ENCODE results near the gene TTC34.

DNA sequence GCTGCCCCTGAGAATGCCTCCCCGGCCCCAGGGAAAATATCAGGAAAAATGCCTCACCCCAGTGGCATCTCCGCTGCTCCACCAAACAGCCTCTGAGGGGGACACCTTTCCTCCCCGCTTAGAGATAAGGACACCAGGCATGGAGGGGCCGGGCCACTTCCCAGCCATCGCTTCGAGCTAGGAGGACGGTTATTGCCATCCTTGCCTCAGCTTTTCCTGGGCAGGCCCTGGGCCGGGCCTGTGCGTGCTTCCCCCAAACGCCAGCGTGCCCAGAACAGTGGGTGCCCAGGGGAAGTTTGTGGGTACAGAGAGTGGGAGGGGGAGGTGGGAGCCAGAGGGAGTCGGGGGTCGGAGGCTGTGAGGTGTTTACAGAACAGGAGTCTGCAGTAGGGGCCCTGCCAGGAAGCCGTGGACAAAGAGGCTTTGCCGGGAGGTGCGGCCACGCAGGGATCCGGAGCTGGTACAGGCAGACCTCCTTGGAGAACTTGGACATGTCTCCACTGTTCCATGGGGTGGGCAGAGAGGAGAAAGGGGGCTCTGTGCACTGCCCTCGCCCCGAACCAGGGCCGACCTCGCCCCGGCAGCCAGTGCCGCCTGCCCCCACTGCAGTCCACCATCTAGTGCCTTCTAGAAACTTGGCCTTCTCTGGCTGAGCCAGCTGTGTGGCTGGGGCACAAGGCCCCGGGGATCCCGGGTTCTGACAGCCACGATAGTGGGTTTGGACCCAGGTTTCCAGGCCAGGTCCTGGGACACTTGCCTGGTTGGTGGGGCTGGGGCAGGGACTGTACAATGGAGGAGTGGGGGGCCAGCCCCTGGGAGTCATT lies 33.5 kb upstream of the TTC34 start:
- TF ChIP-seq EZH2phosphoT487 (conservative IDR thresholded peaks at IDR 0.05; ENCODE audit: low read length): no peak
- TF ChIP-seq, protein P1, sequence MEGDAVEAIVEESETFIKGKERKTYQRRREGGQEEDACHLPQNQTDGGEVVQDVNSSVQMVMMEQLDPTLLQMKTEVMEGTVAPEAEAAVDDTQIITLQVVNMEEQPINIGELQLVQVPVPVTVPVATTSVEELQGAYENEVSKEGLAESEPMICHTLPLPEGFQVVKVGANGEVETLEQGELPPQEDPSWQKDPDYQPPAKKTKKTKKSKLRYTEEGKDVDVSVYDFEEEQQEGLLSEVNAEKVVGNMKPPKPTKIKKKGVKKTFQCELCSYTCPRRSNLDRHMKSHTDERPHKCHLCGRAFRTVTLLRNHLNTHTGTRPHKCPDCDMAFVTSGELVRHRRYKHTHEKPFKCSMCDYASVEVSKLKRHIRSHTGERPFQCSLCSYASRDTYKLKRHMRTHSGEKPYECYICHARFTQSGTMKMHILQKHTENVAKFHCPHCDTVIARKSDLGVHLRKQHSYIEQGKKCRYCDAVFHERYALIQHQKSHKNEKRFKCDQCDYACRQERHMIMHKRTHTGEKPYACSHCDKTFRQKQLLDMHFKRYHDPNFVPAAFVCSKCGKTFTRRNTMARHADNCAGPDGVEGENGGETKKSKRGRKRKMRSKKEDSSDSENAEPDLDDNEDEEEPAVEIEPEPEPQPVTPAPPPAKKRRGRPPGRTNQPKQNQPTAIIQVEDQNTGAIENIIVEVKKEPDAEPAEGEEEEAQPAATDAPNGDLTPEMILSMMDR (IDR thresholded peaks at IDR 0.05; ENCODE audit: insufficient read depth, low read length, poor library complexity, severe bottlenecking): no peak

Measured in SU-DHL-6 (cell line).